ENCODE data around the gene RAMP2. TPM values are rescaled to one million over a fixed set of nuclear protein-coding genes. Genes with fewer than 3 reads are reported as not detected.

The RAMP2 gene, protein sequence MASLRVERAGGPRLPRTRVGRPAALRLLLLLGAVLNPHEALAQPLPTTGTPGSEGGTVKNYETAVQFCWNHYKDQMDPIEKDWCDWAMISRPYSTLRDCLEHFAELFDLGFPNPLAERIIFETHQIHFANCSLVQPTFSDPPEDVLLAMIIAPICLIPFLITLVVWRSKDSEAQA
- total RNA-seq, result not detected

- no peaks in the 10 kb centered on the region for H3K9me3 Mint-ChIP-seq
- TF ChIP-seq CTCF (IDR thresholded peaks at IDR 0.05), result no peak
- ChIA-PET CTCF (interaction anchor here (0.7 to 5.9 kb wide), 11 partner anchors 10 to 183 kb away, joined by 3 to 54 read pairs (median 6); partner anchors contain the start of genes CNTD1, COA3, PSMC3IP and VPS25), POLR2A (interaction anchor here (1.2 kb wide), 1 partner anchor 35 kb away, joined by 3 read pairs; no protein-coding TSS in a partner anchor)
- intact Hi-C loops (cut with micrococcal nuclease), result no loop called here
- no peak for DNase-seq
- no peak within 1 kb of the TSS for H3K27ac Mint-ChIP-seq
- peaks cover 4% of the 10 kb centered on the region for H3K4me1 Mint-ChIP-seq (ENCODE audit: low read depth)
- H3K4me3 Mint-ChIP-seq, result no peak within 1 kb of the TSS
- no peaks in the 10 kb centered on the region for H3K36me3 Mint-ChIP-seq (ENCODE audit: low read depth)
- peaks cover 55% of the 10 kb centered on the region for H3K27me3 Mint-ChIP-seq
- peak; percentile 43 for ATAC-seq
These were observed at the start of gene RAMP2 for GRCh38 chr17:42760652-42761581. TSS of gene RAMP2 (plus strand) at chr17:42761227. CDS start at chr17:42761262, 35 bp downstream.

- Mint-ChIP-seq H3K4me3 (no peak overlapping the region), H3K9me3 (no peaks in the 10 kb centered on the region), H3K4me1 (ENCODE audit: low read depth) (no peaks in the 10 kb centered on the region), H3K27me3 (no peaks in the 10 kb centered on the region), H3K36me3 (ENCODE audit: low read depth) (peaks cover 42% of the 10 kb centered on the region), H3K27ac (no peak overlapping the region)
- POLR2A ChIA-PET, result no interaction called here
- intact Hi-C loops (cut with micrococcal nuclease), result loop anchor here (2.0 to 10.0 kb wide), 2 partner anchors 42 to 214 kb away; no protein-coding TSS in a partner anchor
- CTCF ChIA-PET, result interaction anchor here (0.8 to 4.1 kb wide), 6 partner anchors 11 to 208 kb away, joined by 3 to 54 read pairs (median 4); partner anchors contain the start of gene RAMP2
- TF ChIP-seq CTCF (IDR thresholded peaks at IDR 0.05), result peak; percentile 81
- DNase-seq (peak; percentile 43), ATAC-seq (peak; percentile 75)
These were observed 39.9 kb upstream of the RAMP2 start for GRCh38 chr17:42720996-42721583.

GRCh38 chr17:42723636-42724035 lies 37.4 kb upstream of the RAMP2 start:
- Mint-ChIP-seq H3K27ac (no peak overlapping the region), H3K4me1 (ENCODE audit: low read depth) (no peaks in the 10 kb centered on the region), H3K4me3 (no peak overlapping the region), H3K27me3 (no peaks in the 10 kb centered on the region), H3K36me3 (ENCODE audit: low read depth) (peaks cover 31% of the 10 kb centered on the region), H3K9me3 (no peaks in the 10 kb centered on the region)
- CTCF ChIA-PET, result interaction anchor here (1.2 kb wide), 1 partner anchor 40 kb away, joined by 5 read pairs; no protein-coding TSS in a partner anchor
- no peak for TF ChIP-seq CTCF (IDR thresholded peaks at IDR 0.05)
- ATAC-seq (no peak), DNase-seq (no peak)
- POLR2A ChIA-PET, result no interaction called here
- intact Hi-C loops (cut with micrococcal nuclease), result loop anchor here (10.0 kb wide), 1 partner anchor 211 kb away; no protein-coding TSS in a partner anchor

- H3K9me3 Mint-ChIP-seq, result no peaks in the 10 kb centered on the region
- no peak overlapping the region for H3K4me3 Mint-ChIP-seq
- H3K27me3 Mint-ChIP-seq, result no peaks in the 10 kb centered on the region
- peaks cover 25% of the 10 kb centered on the region for H3K36me3 Mint-ChIP-seq (ENCODE audit: low read depth)
- DNase-seq, result no peak
- POLR2A ChIA-PET, result interaction anchor here (0.6 kb wide), 1 partner anchor 14 kb away, joined by 4 read pairs; no protein-coding TSS in a partner anchor
- H3K27ac Mint-ChIP-seq, result no peak overlapping the region
- no peak for ATAC-seq
- TF ChIP-seq CTCF (IDR thresholded peaks at IDR 0.05), result no peak
- intact Hi-C loops (cut with micrococcal nuclease), result loop anchor here (10.0 kb wide), 1 partner anchor 210 kb away; no protein-coding TSS in a partner anchor
- CTCF ChIA-PET, result interaction anchor here (1.1 to 1.3 kb wide), 3 partner anchors 13 to 146 kb away, joined by 4 read pairs; no protein-coding TSS in a partner anchor
- H3K4me1 Mint-ChIP-seq (ENCODE audit: low read depth), result no peaks in the 10 kb centered on the region
These were observed 35.9 kb upstream of the RAMP2 start for GRCh38 chr17:42725143-42725542.
